GM18498 (cell line): ENCODE results near the gene NR3C2.
"Not testable (repeated sequence)": the region's sequence is repeated elsewhere in the genome, so short reads cannot be mapped to it uniquely, and the experiment has no call there.

Experiments used
- ATAC-seq: cut with Tn5 transposase; IDR thresholded peaks from one replicate; pipeline ENCODE4 v1.9.1; 2021; ENCODE audit warnings: mild to moderate bottlenecking, moderate library complexity; ENCODE audit not compliant: unreplicated experiment

NR3C2 gene

GRCh38 chr4:148226341-148226740 lies 215.9 kb downstream of the NR3C2 start:
- no peak for ATAC-seq

GRCh38 chr4:148225639-148226038 lies 216.6 kb downstream of the NR3C2 start:
- no peak for ATAC-seq

- no peak for ATAC-seq
Measured at GRCh38 chr4:148224476-148224875, 217.7 kb downstream of the NR3C2 start.

- ATAC-seq, result no peak
Measured at GRCh38 chr4:148222991-148223660, 219.1 kb downstream of the NR3C2 start.

- ATAC-seq, result peak; percentile 93
Measured at GRCh38 chr4:148216866-148217814, 225.1 kb downstream of the NR3C2 start.

- peak; percentile 4 for ATAC-seq
Measured at GRCh38 chr4:148216321-148216720, 225.9 kb downstream of the NR3C2 start.

- no peak for ATAC-seq
Measured at GRCh38 chr4:148215202-148215601, 227.0 kb downstream of the NR3C2 start.

GRCh38 chr4:148214529-148215166 lies 227.6 kb downstream of the NR3C2 start:
- no peak for ATAC-seq

GRCh38 chr4:148211533-148211932 lies 230.7 kb downstream of the NR3C2 start:
- no peak for ATAC-seq

- ATAC-seq, result no peak
Measured at GRCh38 chr4:148210661-148211060, 231.6 kb downstream of the NR3C2 start.

- ATAC-seq, result no peak
Measured at GRCh38 chr4:148207068-148207467, 235.1 kb downstream of the NR3C2 start.

- no peak for ATAC-seq
Measured at GRCh38 chr4:148205476-148205875, 236.7 kb downstream of the NR3C2 start.

- no peak for ATAC-seq
Measured at GRCh38 chr4:148204892-148205291, 237.3 kb downstream of the NR3C2 start.

- ATAC-seq, result no peak
Measured at GRCh38 chr4:148204171-148204570, 238.0 kb downstream of the NR3C2 start.

GRCh38 chr4:148203056-148203898 lies 238.9 kb downstream of the NR3C2 start:
- ATAC-seq, result no peak

GRCh38 chr4:148200960-148201359 lies 241.3 kb downstream of the NR3C2 start:
- ATAC-seq, result no peak

GRCh38 chr4:148196164-148196563 lies 246.1 kb downstream of the NR3C2 start:
- ATAC-seq, result no peak

- no peak for ATAC-seq
Measured at GRCh38 chr4:148192526-148192925, 249.7 kb downstream of the NR3C2 start.

- not testable (repeated sequence) for ATAC-seq
Measured at GRCh38 chr4:148187454-148188222, 254.6 kb downstream of the NR3C2 start.

GRCh38 chr4:148184922-148185321 lies 257.3 kb downstream of the NR3C2 start:
- no peak for ATAC-seq
